ENCODE results near the gene DNAH6.

Gene DNAH6

GRCh38 chr2:84647267-84647666 lies 131.0 kb downstream of the DNAH6 start:
- H3K4me1 ChIP-seq (ENCODE audit: insufficient read depth, low read length) = no peaks in the 10 kb centered on the region
- H3K4me3 ChIP-seq (ENCODE audit: low read length) = no peak overlapping the region
- H3K27me3 ChIP-seq (ENCODE audit: insufficient read depth, low read length) = no peaks in the 10 kb centered on the region
- no peaks in the 10 kb centered on the region for H3K9me3 ChIP-seq (ENCODE audit: low read length)
- H3K36me3 ChIP-seq (ENCODE audit: insufficient read depth, low read length) = no peaks in the 10 kb centered on the region
- H2AFZ ChIP-seq (ENCODE audit: low read depth, low read length) = no peak overlapping the region

- Histone ChIP-seq H3K36me3 (ENCODE audit: insufficient read depth, low read length) (no peaks in the 10 kb centered on the region), H3K4me1 (ENCODE audit: insufficient read depth, low read length) (no peaks in the 10 kb centered on the region), H3K27me3 (ENCODE audit: insufficient read depth, low read length) (no peaks in the 10 kb centered on the region), H2AFZ (ENCODE audit: low read depth, low read length) (no peak overlapping the region), H3K9me3 (ENCODE audit: low read length) (no peaks in the 10 kb centered on the region), H3K4me3 (ENCODE audit: low read length) (no peak overlapping the region)
These were observed 132.8 kb downstream of the DNAH6 start for GRCh38 chr2:84649058-84649457.

GRCh38 chr2:84649487-84650142 lies 133.3 kb downstream of the DNAH6 start:
- Histone ChIP-seq H3K4me3 (ENCODE audit: low read length) (no peak overlapping the region), H3K9me3 (ENCODE audit: low read length) (no peaks in the 10 kb centered on the region), H2AFZ (ENCODE audit: low read depth, low read length) (no peak overlapping the region), H3K4me1 (ENCODE audit: insufficient read depth, low read length) (no peaks in the 10 kb centered on the region), H3K36me3 (ENCODE audit: insufficient read depth, low read length) (no peaks in the 10 kb centered on the region), H3K27me3 (ENCODE audit: insufficient read depth, low read length) (no peaks in the 10 kb centered on the region)

- Histone ChIP-seq H3K4me1 (ENCODE audit: insufficient read depth, low read length) (no peaks in the 10 kb centered on the region), H3K27me3 (ENCODE audit: insufficient read depth, low read length) (no peaks in the 10 kb centered on the region), H3K9me3 (ENCODE audit: low read length) (no peaks in the 10 kb centered on the region), H3K36me3 (ENCODE audit: insufficient read depth, low read length) (no peaks in the 10 kb centered on the region), H3K4me3 (ENCODE audit: low read length) (no peak overlapping the region), H2AFZ (ENCODE audit: low read depth, low read length) (no peak overlapping the region)
These were observed 136.1 kb downstream of the DNAH6 start for GRCh38 chr2:84652431-84652830.

- H3K36me3 ChIP-seq (ENCODE audit: insufficient read depth, low read length) = no peaks in the 10 kb centered on the region
- H3K27me3 ChIP-seq (ENCODE audit: insufficient read depth, low read length) = no peaks in the 10 kb centered on the region
- H2AFZ ChIP-seq (ENCODE audit: low read depth, low read length) = no peak overlapping the region
- H3K4me3 ChIP-seq (ENCODE audit: low read length) = no peak overlapping the region
- no peaks in the 10 kb centered on the region for H3K4me1 ChIP-seq (ENCODE audit: insufficient read depth, low read length)
- no peaks in the 10 kb centered on the region for H3K9me3 ChIP-seq (ENCODE audit: low read length)
These were observed 137.0 kb downstream of the DNAH6 start for GRCh38 chr2:84653302-84653701.

DNA sequence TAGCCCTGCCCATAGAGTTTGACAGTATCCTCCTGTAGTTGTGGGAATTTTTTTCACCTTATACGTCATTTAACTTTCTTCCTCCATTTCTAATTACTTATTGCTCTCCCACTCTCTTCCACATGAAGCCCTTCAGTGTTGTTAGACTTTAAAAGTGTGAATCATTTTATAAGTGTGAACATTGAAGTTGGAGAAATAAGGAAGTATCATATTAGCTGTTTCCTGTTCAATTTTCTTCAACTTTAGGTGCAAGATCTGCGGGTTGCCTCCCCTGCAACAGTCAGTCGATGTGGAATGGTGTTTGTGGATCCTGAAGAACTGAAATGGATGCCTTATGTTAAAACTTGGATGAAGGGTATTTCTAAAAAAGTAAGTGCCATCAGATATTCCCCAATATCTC lies 138.1 kb downstream of the DNAH6 start:
- Histone ChIP-seq H3K4me1 (ENCODE audit: insufficient read depth, low read length) (no peaks in the 10 kb centered on the region), H3K4me3 (ENCODE audit: low read length) (no peak overlapping the region), H2AFZ (ENCODE audit: low read depth, low read length) (no peak overlapping the region), H3K27me3 (ENCODE audit: insufficient read depth, low read length) (no peaks in the 10 kb centered on the region), H3K9me3 (ENCODE audit: low read length) (no peaks in the 10 kb centered on the region), H3K36me3 (ENCODE audit: insufficient read depth, low read length) (no peaks in the 10 kb centered on the region)

DNA sequence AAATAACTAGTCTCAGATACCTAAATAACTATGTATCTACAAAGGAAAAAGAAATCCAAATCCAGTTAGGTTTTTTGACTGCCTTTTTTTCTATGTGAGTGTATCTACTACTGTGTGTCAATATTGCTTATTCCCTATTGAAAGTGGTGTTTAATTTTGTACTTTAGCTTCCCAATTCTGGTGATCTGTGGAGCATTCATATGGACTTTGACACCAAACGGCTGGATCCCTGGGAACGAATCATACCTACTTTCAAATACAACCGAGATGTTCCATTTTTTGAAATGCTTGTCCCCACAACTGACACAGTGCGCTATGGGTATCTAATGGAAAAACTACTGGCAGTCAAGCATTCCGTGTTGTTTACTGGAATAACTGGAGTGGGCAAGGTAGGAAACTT lies 152.8 kb downstream of the DNAH6 start:
- no peak overlapping the region for H2AFZ ChIP-seq (ENCODE audit: low read depth, low read length)
- no peak overlapping the region for H3K4me3 ChIP-seq (ENCODE audit: low read length)
- no peaks in the 10 kb centered on the region for H3K9me3 ChIP-seq (ENCODE audit: low read length)
- H3K27me3 ChIP-seq (ENCODE audit: insufficient read depth, low read length) = no peaks in the 10 kb centered on the region
- H3K36me3 ChIP-seq (ENCODE audit: insufficient read depth, low read length) = no peaks in the 10 kb centered on the region
- no peaks in the 10 kb centered on the region for H3K4me1 ChIP-seq (ENCODE audit: insufficient read depth, low read length)

- no peaks in the 10 kb centered on the region for H3K4me1 ChIP-seq (ENCODE audit: insufficient read depth, low read length)
- H2AFZ ChIP-seq (ENCODE audit: low read depth, low read length) = no peak overlapping the region
- no peaks in the 10 kb centered on the region for H3K36me3 ChIP-seq (ENCODE audit: insufficient read depth, low read length)
- H3K4me3 ChIP-seq (ENCODE audit: low read length) = no peak overlapping the region
- no peaks in the 10 kb centered on the region for H3K27me3 ChIP-seq (ENCODE audit: insufficient read depth, low read length)
- no peaks in the 10 kb centered on the region for H3K9me3 ChIP-seq (ENCODE audit: low read length)
These were observed 157.8 kb downstream of the DNAH6 start for GRCh38 chr2:84674099-84674498.

GRCh38 chr2:84674586-84674985 lies 158.3 kb downstream of the DNAH6 start:
- Histone ChIP-seq H3K27me3 (ENCODE audit: insufficient read depth, low read length) (no peaks in the 10 kb centered on the region), H3K4me1 (ENCODE audit: insufficient read depth, low read length) (no peaks in the 10 kb centered on the region), H3K9me3 (ENCODE audit: low read length) (no peaks in the 10 kb centered on the region), H2AFZ (ENCODE audit: low read depth, low read length) (no peak overlapping the region), H3K36me3 (ENCODE audit: insufficient read depth, low read length) (no peaks in the 10 kb centered on the region), H3K4me3 (ENCODE audit: low read length) (no peak overlapping the region)

DNA sequence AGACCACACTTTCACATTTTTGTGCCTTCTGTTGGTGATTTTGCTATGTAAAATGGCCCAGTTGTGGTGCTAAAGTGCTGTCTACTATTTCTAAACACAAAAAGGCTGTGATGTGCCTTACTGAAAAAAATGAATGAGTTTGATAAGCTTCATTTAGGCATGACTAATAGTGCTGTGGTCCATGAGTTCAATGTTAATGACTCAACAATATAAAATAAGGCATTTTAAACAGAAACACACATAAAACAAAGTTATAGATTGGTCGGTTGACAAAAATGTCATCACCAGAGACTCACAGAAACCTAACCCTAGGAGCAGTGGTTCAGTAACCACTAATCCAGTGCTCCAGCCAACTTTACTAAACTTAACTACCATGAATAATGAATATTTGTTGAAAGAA lies 160.0 kb downstream of the DNAH6 start:
- Histone ChIP-seq H3K27me3 (ENCODE audit: insufficient read depth, low read length) (no peaks in the 10 kb centered on the region), H3K4me3 (ENCODE audit: low read length) (no peak overlapping the region), H3K9me3 (ENCODE audit: low read length) (no peaks in the 10 kb centered on the region), H3K4me1 (ENCODE audit: insufficient read depth, low read length) (no peaks in the 10 kb centered on the region), H3K36me3 (ENCODE audit: insufficient read depth, low read length) (no peaks in the 10 kb centered on the region), H2AFZ (ENCODE audit: low read depth, low read length) (no peak overlapping the region)

DNA sequence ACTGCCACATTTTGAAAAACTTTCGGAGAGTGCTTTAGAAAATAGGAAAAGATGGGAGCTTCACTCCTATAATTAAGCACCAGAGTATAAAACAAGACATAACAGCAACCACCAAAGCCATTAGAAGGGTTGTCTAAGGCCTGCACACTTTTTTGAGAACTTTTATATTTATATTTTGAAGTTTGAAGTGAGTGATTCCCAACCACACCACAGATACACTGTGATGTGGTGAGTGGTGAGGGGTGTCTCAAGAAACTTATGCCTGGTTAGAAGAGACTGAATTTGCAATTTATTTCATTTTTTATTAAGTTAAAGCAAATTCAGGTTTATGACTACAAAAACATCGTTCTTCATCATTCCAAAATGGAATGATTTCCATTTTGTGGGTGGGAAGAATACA lies 161.9 kb downstream of the DNAH6 start:
- Histone ChIP-seq H2AFZ (ENCODE audit: low read depth, low read length) (no peak overlapping the region), H3K4me1 (ENCODE audit: insufficient read depth, low read length) (no peaks in the 10 kb centered on the region), H3K36me3 (ENCODE audit: insufficient read depth, low read length) (no peaks in the 10 kb centered on the region), H3K4me3 (ENCODE audit: low read length) (no peak overlapping the region), H3K9me3 (ENCODE audit: low read length) (no peaks in the 10 kb centered on the region), H3K27me3 (ENCODE audit: insufficient read depth, low read length) (no peaks in the 10 kb centered on the region)

GRCh38 chr2:84686783-84687476 lies 170.6 kb downstream of the DNAH6 start:
- no peak overlapping the region for H2AFZ ChIP-seq (ENCODE audit: low read depth, low read length)

DNA sequence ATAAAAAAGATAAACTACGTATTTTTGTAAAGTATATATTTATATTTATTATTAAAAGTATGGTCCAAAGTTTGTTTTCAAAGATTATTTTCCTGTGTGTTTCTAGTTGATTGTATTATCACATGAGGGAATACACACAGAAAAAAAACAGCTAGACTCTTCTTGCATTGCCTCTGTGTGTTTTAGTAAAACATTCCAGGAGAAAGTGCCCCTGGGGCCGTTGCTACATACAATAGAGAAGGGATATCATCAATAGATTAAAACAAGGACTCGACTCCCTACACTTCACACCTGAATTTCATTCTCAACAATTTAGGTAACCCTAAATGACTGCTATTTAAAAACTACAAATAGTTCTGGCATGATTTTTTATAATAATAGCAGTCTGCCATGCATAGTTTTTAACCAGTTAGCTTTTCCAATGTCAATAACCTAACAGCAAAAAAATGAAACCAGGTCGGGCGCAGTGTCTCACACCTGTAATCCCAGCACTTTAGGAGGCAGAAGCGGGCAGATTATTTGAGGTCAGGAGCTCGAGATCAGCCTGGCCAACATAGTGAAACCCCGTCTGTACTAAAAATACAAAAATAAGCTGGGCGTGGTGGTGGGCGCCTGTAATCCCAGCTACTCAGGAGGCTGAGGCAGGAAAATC lies 171.3 kb downstream of the DNAH6 start:
- Histone ChIP-seq H3K4me1 (ENCODE audit: insufficient read depth, low read length) (no peaks in the 10 kb centered on the region), H3K9me3 (ENCODE audit: low read length) (no peaks in the 10 kb centered on the region), H2AFZ (ENCODE audit: low read depth, low read length) (no peak overlapping the region), H3K4me3 (ENCODE audit: low read length) (no peak overlapping the region), H3K27me3 (ENCODE audit: insufficient read depth, low read length) (no peaks in the 10 kb centered on the region), H3K36me3 (ENCODE audit: insufficient read depth, low read length) (no peaks in the 10 kb centered on the region)

More at GRCh38 chr2:84686783-84687476, 170.6 kb downstream of the DNAH6 start:
- Histone ChIP-seq H3K27me3 (ENCODE audit: insufficient read depth, low read length) (no peaks in the 10 kb centered on the region), H3K4me1 (ENCODE audit: insufficient read depth, low read length) (no peaks in the 10 kb centered on the region), H3K36me3 (ENCODE audit: insufficient read depth, low read length) (no peaks in the 10 kb centered on the region), H3K4me3 (ENCODE audit: low read length) (no peak overlapping the region), H3K9me3 (ENCODE audit: low read length) (no peaks in the 10 kb centered on the region)
